ENCODE measurements around the gene RPH3AL.

- TF ChIP-seq GATA2 (IDR thresholded peaks at IDR 0.05; ENCODE audit: low read depth, low read length), result no peak
- TF ChIP-seq GATA3 (IDR thresholded peaks at IDR 0.05; ENCODE audit: low read depth, low read length), result no peak
Measured at GRCh38 chr17:288802-289356, 63.7 kb downstream of the RPH3AL start.

All from SH-SY5Y (cell line).